HL-60 (cell line): Measurements from ENCODE around the gene EGFR.

Source experiments
- DNase-seq, 2 experiments: peaks; one replicate each; pipeline ENCODE4 v3.0.0-alpha.2; 2010 to 2020; ENCODE audit warnings: low read depth in 1 of 2, low spot score in 1 of 2
- H3K27ac ChIP-seq: fragments of 250-450 bp; sonication (Bioruptor Pico); replicated peaks from 2 replicates; pipeline ENCODE4 v1.5.1; 2020; ENCODE audit warnings: mild to moderate bottlenecking, moderate library complexity
- H3K27me3 ChIP-seq: fragments of 250-450 bp; sonication (Bioruptor Pico); 2 replicates; pipeline ENCODE4 v1.5.1; 2021; ENCODE audit warnings: mild to moderate bottlenecking, moderate library complexity; ENCODE audit not compliant: insufficient read depth, poor library complexity, severe bottlenecking
- H3K4me3 ChIP-seq: replicated peaks from 2 replicates; pipeline ENCODE4 v1.5.1; 2011; ENCODE audit warnings: mild to moderate bottlenecking, control low read depth, low read length; ENCODE audit not compliant: insufficient read depth
- GABPA ChIP-seq: IDR thresholded peaks from 2 replicates; pipeline ENCODE4 v1.6.1; 2012; ENCODE audit warnings: low read depth
- POLR2AphosphoS5 ChIP-seq: IDR thresholded peaks from 2 replicates; pipeline ENCODE4 v1.6.1; 2012; ENCODE audit warnings: low read depth
- SPI1 ChIP-seq: IDR thresholded peaks from 2 replicates; pipeline ENCODE4 v1.6.1; 2012; ENCODE audit warnings: low read depth, mild to moderate bottlenecking, borderline replicate concordance
- TF ChIP-seq, protein P1 (sequence below): IDR thresholded peaks from 2 replicates; pipeline ENCODE4 v1.6.1; 2012; ENCODE audit warnings: low read depth; ENCODE audit not compliant: insufficient replicate concordance
- TF ChIP-seq, protein P2 (sequence below): IDR thresholded peaks from one replicate; pipeline ENCODE4 v1.5.1; 2011; ENCODE audit warnings: low read length, control low read depth, inconsistent platforms; ENCODE audit not compliant: insufficient read depth

EGFR gene

DNA sequence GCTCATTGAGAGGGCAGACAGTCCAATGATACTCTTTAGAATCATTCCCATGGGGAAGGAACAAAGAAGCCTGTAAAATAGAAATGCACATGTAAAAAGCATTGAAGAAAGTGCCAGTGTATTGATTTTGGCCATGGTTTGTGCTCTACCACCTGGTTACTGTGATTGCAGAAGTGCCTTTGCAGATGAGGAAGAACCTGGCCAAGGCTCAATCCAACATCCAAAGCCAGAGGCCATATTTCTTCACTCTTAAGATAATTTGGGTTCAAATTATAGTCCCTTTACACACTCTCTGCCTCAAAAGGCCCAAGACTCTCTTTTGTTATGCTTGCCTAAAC is 122.1 kb downstream of the EGFR start:
- Histone ChIP-seq H3K27me3 (no peaks in the 10 kb centered on the region), H3K4me3 (no peak overlapping the region), H3K27ac (no peak overlapping the region)
- TF ChIP-seq SPI1 (no peak), POLR2AphosphoS5 (no peak), GABPA (no peak)
- TF ChIP-seq, protein P1, sequence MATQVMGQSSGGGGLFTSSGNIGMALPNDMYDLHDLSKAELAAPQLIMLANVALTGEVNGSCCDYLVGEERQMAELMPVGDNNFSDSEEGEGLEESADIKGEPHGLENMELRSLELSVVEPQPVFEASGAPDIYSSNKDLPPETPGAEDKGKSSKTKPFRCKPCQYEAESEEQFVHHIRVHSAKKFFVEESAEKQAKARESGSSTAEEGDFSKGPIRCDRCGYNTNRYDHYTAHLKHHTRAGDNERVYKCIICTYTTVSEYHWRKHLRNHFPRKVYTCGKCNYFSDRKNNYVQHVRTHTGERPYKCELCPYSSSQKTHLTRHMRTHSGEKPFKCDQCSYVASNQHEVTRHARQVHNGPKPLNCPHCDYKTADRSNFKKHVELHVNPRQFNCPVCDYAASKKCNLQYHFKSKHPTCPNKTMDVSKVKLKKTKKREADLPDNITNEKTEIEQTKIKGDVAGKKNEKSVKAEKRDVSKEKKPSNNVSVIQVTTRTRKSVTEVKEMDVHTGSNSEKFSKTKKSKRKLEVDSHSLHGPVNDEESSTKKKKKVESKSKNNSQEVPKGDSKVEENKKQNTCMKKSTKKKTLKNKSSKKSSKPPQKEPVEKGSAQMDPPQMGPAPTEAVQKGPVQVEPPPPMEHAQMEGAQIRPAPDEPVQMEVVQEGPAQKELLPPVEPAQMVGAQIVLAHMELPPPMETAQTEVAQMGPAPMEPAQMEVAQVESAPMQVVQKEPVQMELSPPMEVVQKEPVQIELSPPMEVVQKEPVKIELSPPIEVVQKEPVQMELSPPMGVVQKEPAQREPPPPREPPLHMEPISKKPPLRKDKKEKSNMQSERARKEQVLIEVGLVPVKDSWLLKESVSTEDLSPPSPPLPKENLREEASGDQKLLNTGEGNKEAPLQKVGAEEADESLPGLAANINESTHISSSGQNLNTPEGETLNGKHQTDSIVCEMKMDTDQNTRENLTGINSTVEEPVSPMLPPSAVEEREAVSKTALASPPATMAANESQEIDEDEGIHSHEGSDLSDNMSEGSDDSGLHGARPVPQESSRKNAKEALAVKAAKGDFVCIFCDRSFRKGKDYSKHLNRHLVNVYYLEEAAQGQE = no peak
- TF ChIP-seq, protein P2, sequence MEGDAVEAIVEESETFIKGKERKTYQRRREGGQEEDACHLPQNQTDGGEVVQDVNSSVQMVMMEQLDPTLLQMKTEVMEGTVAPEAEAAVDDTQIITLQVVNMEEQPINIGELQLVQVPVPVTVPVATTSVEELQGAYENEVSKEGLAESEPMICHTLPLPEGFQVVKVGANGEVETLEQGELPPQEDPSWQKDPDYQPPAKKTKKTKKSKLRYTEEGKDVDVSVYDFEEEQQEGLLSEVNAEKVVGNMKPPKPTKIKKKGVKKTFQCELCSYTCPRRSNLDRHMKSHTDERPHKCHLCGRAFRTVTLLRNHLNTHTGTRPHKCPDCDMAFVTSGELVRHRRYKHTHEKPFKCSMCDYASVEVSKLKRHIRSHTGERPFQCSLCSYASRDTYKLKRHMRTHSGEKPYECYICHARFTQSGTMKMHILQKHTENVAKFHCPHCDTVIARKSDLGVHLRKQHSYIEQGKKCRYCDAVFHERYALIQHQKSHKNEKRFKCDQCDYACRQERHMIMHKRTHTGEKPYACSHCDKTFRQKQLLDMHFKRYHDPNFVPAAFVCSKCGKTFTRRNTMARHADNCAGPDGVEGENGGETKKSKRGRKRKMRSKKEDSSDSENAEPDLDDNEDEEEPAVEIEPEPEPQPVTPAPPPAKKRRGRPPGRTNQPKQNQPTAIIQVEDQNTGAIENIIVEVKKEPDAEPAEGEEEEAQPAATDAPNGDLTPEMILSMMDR = no peak
- peak in 1 of 2 experiments; percentile 6 for DNase-seq

DNA sequence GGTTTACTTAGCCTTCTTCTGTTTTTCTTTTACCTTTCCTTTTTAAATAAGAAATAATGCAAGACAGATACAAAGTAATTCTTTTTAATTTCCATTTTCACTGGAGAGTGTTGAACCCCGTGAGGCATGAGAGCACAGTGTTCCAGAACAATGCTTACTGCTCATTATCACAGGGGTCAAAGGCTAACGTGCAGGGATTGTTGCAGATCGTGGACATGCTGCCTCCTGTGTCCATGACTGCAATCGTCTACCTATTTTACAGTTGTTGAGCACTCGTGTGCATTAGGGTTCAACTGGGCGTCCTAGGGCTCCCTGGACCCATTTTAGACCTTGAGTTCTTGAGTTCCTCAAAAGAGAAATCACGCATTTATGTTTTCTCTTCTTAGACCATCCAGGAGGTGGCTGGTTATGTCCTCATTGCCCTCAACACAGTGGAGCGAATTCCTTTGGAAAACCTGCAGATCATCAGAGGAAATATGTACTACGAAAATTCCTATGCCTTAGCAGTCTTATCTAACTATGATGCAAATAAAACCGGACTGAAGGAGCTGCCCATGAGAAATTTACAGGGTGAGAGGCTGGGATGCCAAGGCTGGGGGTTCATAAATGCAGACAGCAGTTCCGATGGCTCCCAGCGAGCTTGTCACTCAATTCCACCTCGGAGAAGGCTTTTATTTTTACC is 124.2 kb downstream of the EGFR start:
- DNase-seq = no peak
- TF ChIP-seq, protein P2 = no peak
- TF ChIP-seq, protein P1 = no peak
- Histone ChIP-seq H3K4me3 (no peak overlapping the region), H3K27me3 (no peaks in the 10 kb centered on the region), H3K27ac (no peak overlapping the region)

DNA sequence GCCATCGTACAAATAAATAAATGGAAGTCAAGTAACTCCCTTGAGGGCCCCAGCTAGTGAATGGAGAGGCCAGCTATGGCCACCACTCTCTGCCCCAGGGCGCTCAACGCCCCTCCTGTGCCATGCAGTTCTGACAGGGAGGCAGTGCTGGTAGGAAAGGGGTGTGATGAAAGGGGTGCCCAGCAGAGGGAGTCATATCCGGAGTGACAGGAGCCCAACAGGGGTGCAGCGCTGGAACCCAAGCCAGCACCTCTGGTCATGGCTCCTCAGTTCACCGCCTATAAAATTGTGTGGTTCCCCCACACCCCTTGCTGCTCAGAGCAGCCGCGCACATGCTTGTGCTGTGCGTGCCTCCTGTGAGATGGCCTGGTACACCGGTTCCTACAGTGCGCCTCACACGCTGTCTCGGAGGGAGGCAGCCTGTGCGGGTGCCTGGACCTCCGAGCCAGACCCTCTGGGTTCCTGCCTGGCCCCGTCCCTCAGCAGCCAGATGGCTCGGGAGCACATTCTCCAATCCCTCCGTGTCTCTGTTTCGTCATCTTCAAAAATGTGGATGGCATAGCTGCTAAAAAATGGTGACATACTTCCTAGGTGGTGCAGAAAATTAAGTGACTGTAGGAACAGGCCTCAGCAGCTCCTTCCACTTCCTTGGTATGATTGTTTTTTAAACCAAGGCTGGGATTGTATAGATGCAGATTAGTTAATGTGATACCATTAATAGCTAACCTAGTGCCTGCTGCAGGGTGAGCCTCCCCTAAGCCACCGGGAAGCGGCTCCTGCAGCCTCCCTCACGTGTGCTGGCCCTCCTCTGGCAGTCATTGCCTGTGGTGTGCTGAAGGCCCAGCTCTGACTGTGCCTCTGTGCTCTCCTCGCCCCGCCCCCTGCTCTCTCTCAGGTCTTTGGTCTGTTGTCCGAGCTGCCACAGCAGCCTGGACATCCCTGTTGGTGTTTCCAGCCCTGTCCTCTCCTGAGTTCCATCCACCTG is 125.8 kb downstream of the EGFR start:
- no peak for DNase-seq
- TF ChIP-seq SPI1 (no peak), POLR2AphosphoS5 (no peak), GABPA (no peak)
- TF ChIP-seq, protein P2 = no peak
- TF ChIP-seq, protein P1 = no peak
- no peak overlapping the region for H3K4me3 ChIP-seq
- no peak overlapping the region for H3K27ac ChIP-seq
- H3K27me3 ChIP-seq = no peaks in the 10 kb centered on the region
